Measurements from ENCODE around the gene GRIN2D. TPM values are rescaled to one million over a fixed set of nuclear protein-coding genes. Genes with fewer than 3 reads are reported as not detected.

Gene GRIN2D
- polyA plus RNA-seq, 1 donor from 2014 or later = 1.8 TPM

DNA sequence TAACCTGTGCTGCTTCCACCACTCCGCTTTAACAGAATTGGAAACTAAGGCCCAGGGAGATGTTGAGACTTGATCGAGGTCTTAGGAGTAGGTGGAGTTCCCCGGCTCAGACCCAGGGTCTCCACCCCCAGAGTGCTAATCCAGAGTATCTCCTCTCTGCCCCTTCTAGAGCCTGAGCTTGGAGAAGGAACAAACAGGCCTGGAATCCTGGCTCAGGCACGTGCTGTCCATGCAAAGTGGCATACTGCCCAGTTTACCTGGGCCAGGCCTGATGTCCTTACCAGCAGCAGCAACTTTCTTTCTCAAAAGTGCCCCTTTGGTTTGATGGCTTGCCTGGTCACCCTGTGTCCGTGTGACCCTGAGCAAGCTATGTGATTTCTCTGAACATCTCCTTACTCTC is 25.6 kb upstream of the GRIN2D start:
- H3K9me2 ChIP-seq (ENCODE audit: insufficient read depth, low read length) = no peaks in the 10 kb centered on the region
- H3K9ac ChIP-seq (ENCODE audit: low read length) = no peak overlapping the region
- TF ChIP-seq POLR2AphosphoS5 (IDR thresholded peaks at IDR 0.05) (no peak), TAF1 (IDR thresholded peaks at IDR 0.05; ENCODE audit: low read depth) (no peak), EP300 (conservative IDR thresholded peaks at IDR 0.05; ENCODE audit: poor library complexity, severe bottlenecking) (no peak), MXI1 (conservative IDR thresholded peaks at IDR 0.05; ENCODE audit: poor library complexity, severe bottlenecking) (no peak), EZH2 (IDR thresholded peaks at IDR 0.05; ENCODE audit: borderline replicate concordance, insufficient read depth, low read length, poor library complexity, severe bottlenecking) (no peak), RAD21 (conservative IDR thresholded peaks at IDR 0.05) (no peak)
- no peak overlapping the region for H3K27ac ChIP-seq (ENCODE audit: low read length)
- no peaks in the 10 kb centered on the region for H4K20me1 ChIP-seq (ENCODE audit: insufficient read depth)
- H3K4me3 ChIP-seq (ENCODE audit: low read length) = no peak overlapping the region
- H3K36me3 ChIP-seq (ENCODE audit: insufficient read depth, low read length) = no peaks in the 10 kb centered on the region
- H3K9me3 ChIP-seq (ENCODE audit: low read length) = no peaks in the 10 kb centered on the region
- H3K27me3 ChIP-seq (ENCODE audit: insufficient read depth, low read depth, low read length) = no peaks in the 10 kb centered on the region
- H2AFZ ChIP-seq (ENCODE audit: low read depth, low read length) = no peak overlapping the region
- no peak overlapping the region for H3K4me2 ChIP-seq (ENCODE audit: low read length)
- no peaks in the 10 kb centered on the region for H3K79me2 ChIP-seq (replicated peaks; ENCODE audit: insufficient read depth, low read length)
- no peaks in the 10 kb centered on the region for H3F3A ChIP-seq (ENCODE audit: insufficient read depth, low read length, poor library complexity, severe bottlenecking)

DNA sequence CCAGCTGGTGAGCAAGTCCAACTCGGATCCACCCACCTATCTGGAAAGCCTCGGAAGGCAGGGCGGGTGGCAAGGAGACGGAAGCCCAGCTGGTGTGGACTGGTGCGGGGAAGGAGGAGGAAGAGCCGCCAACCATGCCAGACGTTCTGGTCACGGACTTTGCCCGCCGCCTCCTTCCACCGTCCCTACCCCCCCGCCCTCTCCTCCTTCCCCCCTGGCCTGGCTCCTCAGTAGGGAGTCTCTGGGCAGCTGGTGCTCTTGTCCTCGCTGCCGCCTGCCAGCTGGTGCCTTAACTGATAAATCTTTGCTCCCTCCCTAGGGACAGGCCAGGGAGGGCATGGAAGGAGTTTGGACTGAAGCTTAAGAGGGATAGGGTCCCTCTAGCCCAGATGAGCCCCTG is 24.5 kb upstream of the GRIN2D start:
- Histone ChIP-seq H3K9me3 (ENCODE audit: low read length) (no peaks in the 10 kb centered on the region), H3K9me2 (ENCODE audit: insufficient read depth, low read length) (no peaks in the 10 kb centered on the region), H3K36me3 (ENCODE audit: insufficient read depth, low read length) (no peaks in the 10 kb centered on the region), H3K4me3 (ENCODE audit: low read length) (no peak overlapping the region), H2AFZ (ENCODE audit: low read depth, low read length) (no peak overlapping the region), H3K79me2 (replicated peaks; ENCODE audit: insufficient read depth, low read length) (no peaks in the 10 kb centered on the region), H4K20me1 (ENCODE audit: insufficient read depth) (no peaks in the 10 kb centered on the region), H3K27me3 (ENCODE audit: insufficient read depth, low read depth, low read length) (no peaks in the 10 kb centered on the region), H3K9ac (ENCODE audit: low read length) (no peak overlapping the region), H3K27ac (ENCODE audit: low read length) (no peak overlapping the region), H3K4me2 (ENCODE audit: low read length) (no peak overlapping the region), H3F3A (ENCODE audit: insufficient read depth, low read length, poor library complexity, severe bottlenecking) (no peaks in the 10 kb centered on the region)
- TF ChIP-seq SMC3 (conservative IDR thresholded peaks at IDR 0.05; ENCODE audit: poor library complexity) (no peak), MXI1 (conservative IDR thresholded peaks at IDR 0.05; ENCODE audit: poor library complexity, severe bottlenecking) (no peak), EZH2 (IDR thresholded peaks at IDR 0.05; ENCODE audit: borderline replicate concordance, insufficient read depth, low read length, poor library complexity, severe bottlenecking) (no peak), EP300 (conservative IDR thresholded peaks at IDR 0.05; ENCODE audit: poor library complexity, severe bottlenecking) (no peak), POLR2AphosphoS5 (IDR thresholded peaks at IDR 0.05) (no peak), TAF1 (IDR thresholded peaks at IDR 0.05; ENCODE audit: low read depth) (no peak), RAD21 (conservative IDR thresholded peaks at IDR 0.05) (no peak), REST (IDR thresholded peaks at IDR 0.05; ENCODE audit: borderline replicate concordance) (no peak)
- TF ChIP-seq, protein P1, sequence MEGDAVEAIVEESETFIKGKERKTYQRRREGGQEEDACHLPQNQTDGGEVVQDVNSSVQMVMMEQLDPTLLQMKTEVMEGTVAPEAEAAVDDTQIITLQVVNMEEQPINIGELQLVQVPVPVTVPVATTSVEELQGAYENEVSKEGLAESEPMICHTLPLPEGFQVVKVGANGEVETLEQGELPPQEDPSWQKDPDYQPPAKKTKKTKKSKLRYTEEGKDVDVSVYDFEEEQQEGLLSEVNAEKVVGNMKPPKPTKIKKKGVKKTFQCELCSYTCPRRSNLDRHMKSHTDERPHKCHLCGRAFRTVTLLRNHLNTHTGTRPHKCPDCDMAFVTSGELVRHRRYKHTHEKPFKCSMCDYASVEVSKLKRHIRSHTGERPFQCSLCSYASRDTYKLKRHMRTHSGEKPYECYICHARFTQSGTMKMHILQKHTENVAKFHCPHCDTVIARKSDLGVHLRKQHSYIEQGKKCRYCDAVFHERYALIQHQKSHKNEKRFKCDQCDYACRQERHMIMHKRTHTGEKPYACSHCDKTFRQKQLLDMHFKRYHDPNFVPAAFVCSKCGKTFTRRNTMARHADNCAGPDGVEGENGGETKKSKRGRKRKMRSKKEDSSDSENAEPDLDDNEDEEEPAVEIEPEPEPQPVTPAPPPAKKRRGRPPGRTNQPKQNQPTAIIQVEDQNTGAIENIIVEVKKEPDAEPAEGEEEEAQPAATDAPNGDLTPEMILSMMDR (IDR thresholded peaks at IDR 0.05; ENCODE audit: poor library complexity, severe bottlenecking) = no peak
